ENCODE results near the gene RNF207. TPM values are rescaled to one million over a fixed set of nuclear protein-coding genes. Genes with fewer than 3 reads are reported as not detected.

Gene RNF207
- total RNA-seq, 1 experiment from 2014 or later, result 7.8 TPM

GRCh38 chr1:6237093-6237492 is 31.2 kb downstream of the RNF207 start:
- DNase-seq, result no peak
- Histone ChIP-seq H3K4me3 (no peak overlapping the region), H3K27me3 (peaks cover 4% of the 10 kb centered on the region), H3K9me3 (no peaks in the 10 kb centered on the region), H3K36me3 (peaks cover 24% of the 10 kb centered on the region)

- Histone ChIP-seq H3K27me3 (peaks cover 8% of the 10 kb centered on the region), H3K36me3 (peaks cover 4% of the 10 kb centered on the region), H3K4me3 (no peak overlapping the region), H3K9me3 (no peaks in the 10 kb centered on the region)
- no peak for DNase-seq
These were observed 33.4 kb downstream of the RNF207 start for GRCh38 chr1:6239213-6239752.

- peaks cover 8% of the 10 kb centered on the region for H3K27me3 ChIP-seq
- H3K9me3 ChIP-seq, result no peaks in the 10 kb centered on the region
- no peak for DNase-seq
These were observed 34.2 kb downstream of the RNF207 start for GRCh38 chr1:6239950-6240768.

GRCh38 chr1:6241107-6241886 is 35.4 kb downstream of the RNF207 start:
- no peaks in the 10 kb centered on the region for H3K9me3 ChIP-seq
- H3K4me3 ChIP-seq, result no peak overlapping the region
- no peak for DNase-seq
- no peaks in the 10 kb centered on the region for H3K36me3 ChIP-seq
- H3K27me3 ChIP-seq, result peaks cover 16% of the 10 kb centered on the region

More at GRCh38 chr1:6239950-6240768, 34.2 kb downstream of the RNF207 start:
- Histone ChIP-seq H3K4me3 (no peak overlapping the region), H3K36me3 (no peaks in the 10 kb centered on the region)

- H3K36me3 ChIP-seq, result no peaks in the 10 kb centered on the region
- H3K9me3 ChIP-seq, result no peaks in the 10 kb centered on the region
- H3K27me3 ChIP-seq, result peaks cover 17% of the 10 kb centered on the region
- DNase-seq, result no peak
- H3K4me3 ChIP-seq, result no peak overlapping the region
These were observed 36.2 kb downstream of the RNF207 start for GRCh38 chr1:6241887-6242740.

GRCh38 chr1:6243053-6243834 is 37.3 kb downstream of the RNF207 start:
- Histone ChIP-seq H3K36me3 (no peaks in the 10 kb centered on the region), H3K27me3 (peaks cover 17% of the 10 kb centered on the region)
- DNase-seq, result no peak

GRCh38 chr1:6243993-6244392 is 38.1 kb downstream of the RNF207 start, which contains the start of gene HES3:
Gene HES3 (plus strand): TSS chr1:6244179. CDS start chr1:6244366, 187 bp downstream.
- no peaks in the 10 kb centered on the region for H3K36me3 ChIP-seq
- peaks cover 17% of the 10 kb centered on the region for H3K27me3 ChIP-seq
- no peaks in the 10 kb centered on the region for H3K9me3 ChIP-seq
- DNase-seq, result no peak
- H3K4me3 ChIP-seq, result no peak within 1 kb of the TSS

More at GRCh38 chr1:6243053-6243834, 37.3 kb downstream of the RNF207 start:
- no peak overlapping the region for H3K4me3 ChIP-seq
- H3K9me3 ChIP-seq, result no peaks in the 10 kb centered on the region

GRCh38 chr1:6244401-6245049 is 38.6 kb downstream of the RNF207 start:
- H3K27me3 ChIP-seq, result peaks cover 17% of the 10 kb centered on the region
- DNase-seq, result no peak
- H3K36me3 ChIP-seq, result no peaks in the 10 kb centered on the region
- H3K4me3 ChIP-seq, result no peak overlapping the region
- H3K9me3 ChIP-seq, result no peaks in the 10 kb centered on the region

- no peaks in the 10 kb centered on the region for H3K9me3 ChIP-seq
- peak; percentile 84 for DNase-seq
- H3K4me3 ChIP-seq, result peak overlapping the region; percentile 6; the same call in 1 of the 2 replicates
- no peaks in the 10 kb centered on the region for H3K36me3 ChIP-seq
- H3K27me3 ChIP-seq, result peaks cover 17% of the 10 kb centered on the region
These were observed 39.4 kb downstream of the RNF207 start for GRCh38 chr1:6245086-6245868.

GRCh38 chr1:6245869-6246496 is 40.1 kb downstream of the RNF207 start:
- Histone ChIP-seq H3K27me3 (peaks cover 17% of the 10 kb centered on the region), H3K4me3 (peak overlapping the region; percentile 10; the same call in 1 of the 2 replicates), H3K36me3 (no peaks in the 10 kb centered on the region), H3K9me3 (no peaks in the 10 kb centered on the region)
- no peak for DNase-seq

GRCh38 chr1:6246497-6247467 is 40.9 kb downstream of the RNF207 start:
- no peaks in the 10 kb centered on the region for H3K36me3 ChIP-seq
- H3K27me3 ChIP-seq, result peaks cover 16% of the 10 kb centered on the region
- peak; percentile 67 for DNase-seq
- no peaks in the 10 kb centered on the region for H3K9me3 ChIP-seq
- no peak overlapping the region for H3K4me3 ChIP-seq

- Histone ChIP-seq H3K9me3 (no peaks in the 10 kb centered on the region), H3K4me3 (no peak overlapping the region), H3K27me3 (peaks cover 12% of the 10 kb centered on the region), H3K36me3 (no peaks in the 10 kb centered on the region)
- no peak for DNase-seq
These were observed 41.7 kb downstream of the RNF207 start for GRCh38 chr1:6247651-6248050.

GRCh38 chr1:6248161-6248776 is 42.4 kb downstream of the RNF207 start:
- no peaks in the 10 kb centered on the region for H3K36me3 ChIP-seq
- H3K9me3 ChIP-seq, result no peaks in the 10 kb centered on the region
- H3K4me3 ChIP-seq, result no peak overlapping the region
- DNase-seq, result no peak
- H3K27me3 ChIP-seq, result peaks cover 9% of the 10 kb centered on the region
